ENCODE data around the gene TMEM225. TPM values are rescaled to one million over a fixed set of nuclear protein-coding genes. Genes with fewer than 3 reads are reported as not detected.

TMEM225 gene, protein sequence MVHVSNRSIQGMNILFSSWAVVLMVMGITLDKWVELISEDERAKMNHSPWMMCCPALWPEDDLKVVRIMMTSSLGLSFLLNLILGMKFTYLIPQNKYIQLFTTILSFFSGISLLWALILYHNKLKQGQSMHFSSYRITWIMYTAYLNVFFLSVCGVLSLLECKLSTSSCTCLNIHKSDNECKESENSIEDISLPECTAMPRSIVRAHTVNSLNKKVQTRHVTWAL
- total RNA-seq = 1 to 10 TPM in 1 of 2 donors, not detected in 1; 1.2 TPM

DNA sequence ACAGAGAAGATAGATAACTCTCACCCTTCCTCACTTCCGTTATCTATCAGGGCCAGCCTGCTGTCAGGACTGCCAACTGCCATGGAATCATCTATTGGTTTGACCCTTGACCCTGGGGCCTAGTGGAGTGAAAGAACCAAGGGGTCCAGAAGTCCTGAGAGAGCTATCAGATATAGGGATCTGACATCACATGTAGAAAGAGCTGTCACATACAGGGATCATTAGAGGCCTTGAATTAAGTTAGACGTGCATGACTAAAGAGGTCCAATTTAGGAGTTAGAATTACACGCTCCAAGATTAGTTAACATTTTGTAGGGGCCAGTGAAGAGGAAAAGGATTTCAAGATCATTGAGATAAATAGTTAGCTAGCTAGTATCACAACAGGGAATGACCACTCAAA lies at the start of gene TMEM225:
TSS of gene TMEM225 (minus strand) at position 101 of the 400 bp plus-strand sequence. CDS start 245 bp downstream, outside the sequence.
- intact Hi-C loops (cut with DNase I) = no loop called here
- WGBS = 85% methylated on average over 3 of the region's 3 CpGs

DNA sequence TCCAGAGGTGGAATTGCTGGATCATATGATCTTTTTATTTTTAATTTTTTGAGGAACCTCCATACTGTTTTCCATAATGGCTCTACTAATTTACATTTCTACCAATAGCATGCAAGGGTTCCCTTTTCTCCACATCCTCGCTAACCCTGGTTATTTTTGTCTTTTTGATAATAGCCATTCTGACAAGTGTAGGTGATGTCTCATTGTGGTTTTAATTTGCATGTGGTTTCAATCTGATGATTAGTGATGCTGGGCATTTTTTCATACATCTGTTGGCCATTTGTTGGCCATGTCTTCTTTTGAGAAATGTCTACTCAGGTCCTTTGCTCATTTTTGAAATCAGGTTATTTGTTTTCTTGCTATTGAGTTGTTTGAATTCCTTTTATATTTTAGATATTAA lies 38.6 kb upstream of the TMEM225 start:
- no peak overlapping the region for H3K27ac ChIP-seq
- H3K4me3 ChIP-seq = no peak overlapping the region
- TF ChIP-seq POLR2AphosphoS5 (IDR thresholded peaks at IDR 0.05) = no peak
- TF ChIP-seq, protein P1, sequence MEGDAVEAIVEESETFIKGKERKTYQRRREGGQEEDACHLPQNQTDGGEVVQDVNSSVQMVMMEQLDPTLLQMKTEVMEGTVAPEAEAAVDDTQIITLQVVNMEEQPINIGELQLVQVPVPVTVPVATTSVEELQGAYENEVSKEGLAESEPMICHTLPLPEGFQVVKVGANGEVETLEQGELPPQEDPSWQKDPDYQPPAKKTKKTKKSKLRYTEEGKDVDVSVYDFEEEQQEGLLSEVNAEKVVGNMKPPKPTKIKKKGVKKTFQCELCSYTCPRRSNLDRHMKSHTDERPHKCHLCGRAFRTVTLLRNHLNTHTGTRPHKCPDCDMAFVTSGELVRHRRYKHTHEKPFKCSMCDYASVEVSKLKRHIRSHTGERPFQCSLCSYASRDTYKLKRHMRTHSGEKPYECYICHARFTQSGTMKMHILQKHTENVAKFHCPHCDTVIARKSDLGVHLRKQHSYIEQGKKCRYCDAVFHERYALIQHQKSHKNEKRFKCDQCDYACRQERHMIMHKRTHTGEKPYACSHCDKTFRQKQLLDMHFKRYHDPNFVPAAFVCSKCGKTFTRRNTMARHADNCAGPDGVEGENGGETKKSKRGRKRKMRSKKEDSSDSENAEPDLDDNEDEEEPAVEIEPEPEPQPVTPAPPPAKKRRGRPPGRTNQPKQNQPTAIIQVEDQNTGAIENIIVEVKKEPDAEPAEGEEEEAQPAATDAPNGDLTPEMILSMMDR (IDR thresholded peaks at IDR 0.05) = no peak
- TF ChIP-seq POLR2A (IDR thresholded peaks at IDR 0.05) = no peak
- H3K27me3 ChIP-seq (replicated peaks; ENCODE audit: insufficient read depth) = no peaks in the 10 kb centered on the region
- DNase-seq (ENCODE audit: low spot score) = no peak
- WGBS = 83% methylated on average over 1 of the region's 1 CpG
- H3K4me1 ChIP-seq (replicated peaks) = no peaks in the 10 kb centered on the region
- H3K36me3 ChIP-seq = no peaks in the 10 kb centered on the region
- intact Hi-C loops (cut with DNase I) = no loop called here
- H3K9me3 ChIP-seq = no peaks in the 10 kb centered on the region

More for the DNA sequence above, at the start of gene TMEM225:
- no peak within 1 kb of the TSS for H3K27ac ChIP-seq
- H3K4me3 ChIP-seq = no peak within 1 kb of the TSS
- no peaks in the 10 kb centered on the region for H3K4me1 ChIP-seq (replicated peaks)
- no peak for TF ChIP-seq POLR2A (IDR thresholded peaks at IDR 0.05)
- no peak for TF ChIP-seq POLR2AphosphoS5 (IDR thresholded peaks at IDR 0.05)
- TF ChIP-seq, protein P1 (IDR thresholded peaks at IDR 0.05) = no peak
- no peak for DNase-seq (ENCODE audit: low spot score)
- H3K9me3 ChIP-seq = no peaks in the 10 kb centered on the region
- no peaks in the 10 kb centered on the region for H3K36me3 ChIP-seq
- H3K27me3 ChIP-seq (replicated peaks; ENCODE audit: insufficient read depth) = no peaks in the 10 kb centered on the region

DNA sequence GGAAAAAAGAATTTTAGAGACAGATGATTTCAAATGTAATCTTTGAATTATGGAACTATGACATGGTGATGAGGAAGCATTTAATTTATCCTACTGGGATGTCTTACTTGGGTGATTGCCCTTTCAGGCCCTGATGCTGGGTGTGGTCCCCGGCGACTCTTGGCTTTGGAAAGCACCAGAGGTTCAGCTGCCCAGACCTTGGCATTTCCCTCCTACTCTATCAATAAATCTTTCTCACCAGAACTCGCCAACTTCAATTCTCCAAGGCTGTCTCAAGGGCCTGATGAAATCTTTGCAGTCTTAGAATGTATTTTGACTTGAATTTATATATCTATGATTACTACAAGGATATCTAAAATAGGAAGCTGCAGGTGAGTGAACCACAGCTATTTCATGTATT lies 35.5 kb upstream of the TMEM225 start:
- DNase-seq (ENCODE audit: low spot score) = no peak
- 75% methylated on average over 3 of the region's 3 CpGs for WGBS
- intact Hi-C loops (cut with DNase I) = no loop called here
- TF ChIP-seq POLR2A (IDR thresholded peaks at IDR 0.05) = no peak
- TF ChIP-seq POLR2AphosphoS5 (IDR thresholded peaks at IDR 0.05) = no peak
- TF ChIP-seq, protein P1 (IDR thresholded peaks at IDR 0.05) = no peak
- H3K4me1 ChIP-seq (replicated peaks) = no peaks in the 10 kb centered on the region
- no peaks in the 10 kb centered on the region for H3K36me3 ChIP-seq
- H3K9me3 ChIP-seq = no peaks in the 10 kb centered on the region
- H3K4me3 ChIP-seq = no peak overlapping the region
- H3K27me3 ChIP-seq (replicated peaks; ENCODE audit: insufficient read depth) = no peaks in the 10 kb centered on the region
- H3K27ac ChIP-seq = no peak overlapping the region

DNA sequence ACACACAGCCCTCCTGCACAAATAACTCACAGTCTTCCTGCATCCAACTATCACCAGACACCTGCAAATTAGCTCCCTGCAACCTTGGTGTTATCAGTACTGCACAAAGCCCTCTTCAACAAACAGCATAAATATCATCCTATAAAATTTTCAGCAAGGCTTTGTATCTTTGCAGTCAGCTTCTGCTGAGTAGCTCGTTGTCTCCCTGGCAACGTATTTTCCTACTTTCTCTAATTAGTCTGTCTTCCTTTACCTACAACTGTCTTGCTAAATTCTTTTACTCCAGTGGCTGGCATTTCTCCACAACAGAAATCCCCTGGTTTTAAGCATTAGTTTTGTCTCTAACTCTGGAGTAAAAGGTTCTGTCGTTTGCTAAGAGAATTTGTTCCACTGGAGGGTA lies 20.4 kb upstream of the TMEM225 start:
- intact Hi-C loops (cut with DNase I) = no loop called here
- no peaks in the 10 kb centered on the region for H3K9me3 ChIP-seq
- no peaks in the 10 kb centered on the region for H3K4me1 ChIP-seq (replicated peaks)
- H3K27ac ChIP-seq = no peak overlapping the region
- H3K36me3 ChIP-seq = no peaks in the 10 kb centered on the region
- WGBS = 45% methylated on average over 3 of the region's 3 CpGs
- TF ChIP-seq POLR2A (IDR thresholded peaks at IDR 0.05) = no peak
- TF ChIP-seq, protein P1 (IDR thresholded peaks at IDR 0.05) = no peak
- no peak for TF ChIP-seq POLR2AphosphoS5 (IDR thresholded peaks at IDR 0.05)
- no peak overlapping the region for H3K4me3 ChIP-seq
- H3K27me3 ChIP-seq (replicated peaks; ENCODE audit: insufficient read depth) = no peaks in the 10 kb centered on the region
- DNase-seq (ENCODE audit: low spot score) = no peak

DNA sequence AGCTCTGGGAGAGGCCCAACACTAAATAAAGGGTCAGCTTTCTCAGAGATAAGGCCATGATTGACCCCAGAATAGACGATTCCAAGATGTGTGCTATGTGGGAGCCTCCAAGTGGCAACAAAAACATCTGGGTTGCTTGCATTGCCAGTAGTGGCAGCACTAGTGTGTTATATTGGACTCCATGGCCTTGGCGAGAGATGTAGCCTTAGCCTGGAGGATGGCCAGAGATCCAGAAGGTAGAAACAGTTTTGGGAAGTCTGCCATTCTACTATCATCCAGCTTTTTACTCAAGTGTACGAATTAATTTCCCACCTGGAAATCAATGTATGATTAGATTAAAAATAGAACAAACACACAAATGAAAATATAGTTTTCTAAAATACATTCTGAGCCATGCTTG lies 19.5 kb upstream of the TMEM225 start:
- Histone ChIP-seq H3K36me3 (no peaks in the 10 kb centered on the region), H3K9me3 (no peaks in the 10 kb centered on the region), H3K27ac (no peak overlapping the region), H3K4me1 (replicated peaks) (no peaks in the 10 kb centered on the region), H3K4me3 (no peak overlapping the region), H3K27me3 (replicated peaks; ENCODE audit: insufficient read depth) (no peaks in the 10 kb centered on the region)
- intact Hi-C loops (cut with DNase I) = no loop called here
- no peak for DNase-seq (ENCODE audit: low spot score)
- 51% methylated on average over 3 of the region's 3 CpGs for WGBS
- no peak for TF ChIP-seq POLR2AphosphoS5 (IDR thresholded peaks at IDR 0.05)
- TF ChIP-seq, protein P1 (IDR thresholded peaks at IDR 0.05) = no peak
- no peak for TF ChIP-seq POLR2A (IDR thresholded peaks at IDR 0.05)

All from prostate gland (tissue), 2 donors.